K562 (cell line): Measurements from ENCODE around the gene MAZ. TPM values are rescaled to one million over a fixed set of nuclear protein-coding genes. Genes with fewer than 3 reads are reported as not detected.
"Not testable (repeated sequence)": the region's sequence is repeated elsewhere in the genome, so short reads cannot be mapped to it uniquely, and the experiment has no call there.

Experiments
- ATAC-seq: fragments of 200-7000 bp; cut with Tn5 transposase; 3 replicates; pipeline ENCODE4 v1.9.1; 2020; ENCODE audit warnings: moderate library complexity
- BruUV-seq: library from RNA; stranded (reverse); fragments of 400-500 nt; replicated peaks from 2 replicates; lab custom pipeline; 2021; lab: Mats Ljungman, UMichigan
- CTCF ChIA-PET: fragments of 300-600 bp; formaldehyde crosslinking; extraction: SDS; loops from one replicate; lab custom pipeline; 2021; ENCODE audit warnings: low intra/inter-chr PET ratio; lab: Yijun Ruan, JAX
- POLR2A ChIA-PET: fragments of 300-600, 350-650 bp; sonication (Branson Sonifier 250); formaldehyde crosslinking; extraction: SDS; loops from one replicate; lab custom pipeline; 2021; ENCODE audit warnings: antibody characterized with exemption, inconsistent platforms; lab: Yijun Ruan, JAX
- DNase-seq, 4 experiments: peaks; one replicate each; pipeline versions ENCODE4 v3.0.0 to v3.0.0-alpha.2; 2011 to 2018; ENCODE audit warnings: low spot score in 3 of 4, mixed read lengths in 3 of 4; ENCODE audit errors: extremely low read depth in 1 of 4
- FAIRE-seq: peaks from 2 replicates; lab custom pipeline; 2011; peaks lifted over from hg19 to GRCh38; lab: Jason Lieb, UNC
- H2AFZ ChIP-seq: 2 replicates; pipeline ENCODE4 v1.6.0; 2011; ENCODE audit warnings: low read depth, low read length, control low read depth, inconsistent platforms
- H3K27ac ChIP-seq: fragments of 200-600 bp; 3 replicates; pipeline ENCODE4 v1.8.0; 2011; ENCODE audit warnings: low read depth, mild to moderate bottlenecking, control low read depth, inconsistent platforms, low read length, moderate library complexity, mixed read lengths; ENCODE audit errors: extremely low read depth
- H3K27me3 ChIP-seq, 2 experiments: fragments of 300-600 bp in 1 of 2; 2 replicates in 1 of 2; 3 replicates in 1 of 2; pipeline versions ENCODE4 v1.6.0 to v1.8.0; 2011; ENCODE audit warnings: inconsistent platforms in 2 of 2, low read length in 2 of 2, mild to moderate bottlenecking in 1 of 2, mixed read lengths in 1 of 2, moderate library complexity in 1 of 2; ENCODE audit not compliant: control insufficient read depth in 2 of 2, insufficient read depth in 2 of 2
- H3K36me3 ChIP-seq: fragments of 300-600 bp; 3 replicates; pipeline ENCODE4 v1.8.0; 2011; ENCODE audit warnings: mild to moderate bottlenecking, low read length, inconsistent platforms; ENCODE audit not compliant: control insufficient read depth, insufficient read depth
- H3K4me1 ChIP-seq, 2 experiments: fragments of 200-600 bp in 1 of 2; replicated peaks in 1 of 2; 2 replicates in 1 of 2; 3 replicates in 1 of 2; pipeline versions ENCODE4 v1.5.1 to v1.8.0; 2011; ENCODE audit warnings: inconsistent platforms in 2 of 2, low read length in 2 of 2, mild to moderate bottlenecking in 1 of 2, mixed read lengths in 1 of 2, moderate library complexity in 1 of 2; ENCODE audit not compliant: control insufficient read depth in 2 of 2, insufficient read depth in 2 of 2
- H3K4me2 ChIP-seq: 2 replicates; pipeline ENCODE4 v1.6.1; 2011; ENCODE audit warnings: low read length, control low read depth, inconsistent platforms, mixed read lengths; ENCODE audit not compliant: insufficient read depth
- H3K4me3 ChIP-seq: fragments of 200-600 bp; sonication (generic), shearing (Covaris generic); 2 replicates; pipeline ENCODE4 v1.5.1; 2016; ENCODE audit warnings: control low read depth, inconsistent platforms
- H3K79me2 ChIP-seq: fragments of 200-600 bp; 3 replicates; pipeline ENCODE4 v1.8.0; 2011; ENCODE audit warnings: low read length, inconsistent platforms; ENCODE audit not compliant: control insufficient read depth, insufficient read depth
- H3K9ac ChIP-seq, 2 experiments: 2 replicates each; pipeline versions ENCODE4 v1.6.0 to v1.6.1; 2011; ENCODE audit warnings: low read depth in 2 of 2, low read length in 2 of 2, control low read depth in 1 of 2, inconsistent platforms in 1 of 2, mild to moderate bottlenecking in 1 of 2, mixed read lengths in 1 of 2; ENCODE audit not compliant: insufficient read depth in 1 of 2
- H3K9me1 ChIP-seq: one replicate; pipeline ENCODE4 v1.6.0; 2011; ENCODE audit warnings: inconsistent platforms, mild to moderate bottlenecking, low read length, moderate library complexity; ENCODE audit not compliant: control insufficient read depth, insufficient read depth
- H3K9me3 ChIP-seq: replicated peaks from 2 replicates; pipeline ENCODE4 v1.5.1; 2011; ENCODE audit warnings: low read depth, low read length, inconsistent platforms; ENCODE audit not compliant: control insufficient read depth, insufficient read depth
- H4K20me1 ChIP-seq: replicated peaks from 2 replicates; pipeline ENCODE4 v1.6.1; 2011; ENCODE audit warnings: low read length, inconsistent platforms, mixed read lengths; ENCODE audit not compliant: control insufficient read depth, insufficient read depth
- CCNT2 ChIP-seq: IDR thresholded peaks from 2 replicates; pipeline ENCODE4 v1.6.1; 2011; ENCODE audit warnings: borderline replicate concordance, low read depth, mild to moderate bottlenecking, moderate library complexity, mixed read lengths, low read length; ENCODE audit not compliant: insufficient read length; ENCODE audit errors: extremely low read depth
- MYNN ChIP-seq, 2 experiments: sonication (generic); formaldehyde crosslinking in 1 of 2; IDR thresholded peaks; 2 replicates each; pipeline versions ENCODE4 v1.5.0 to v1.6.1; 2016 to 2020; ENCODE audit warnings: antibody characterized with exemption in 1 of 2, missing genetic modification reagents in 1 of 2
- NR3C1 ChIP-seq: sonication (generic); formaldehyde crosslinking; IDR thresholded peaks from 2 replicates; pipeline ENCODE4 v1.8.1; 2022; ENCODE audit warnings: missing genetic modification reagents
- RFX1 ChIP-seq: fragments of 450-650 bp; IDR thresholded peaks from 2 replicates; pipeline ENCODE4 v1.6.1; 2016; ENCODE audit warnings: mild to moderate bottlenecking, moderate library complexity
- SNIP1 ChIP-seq: fragments of 450-650 bp; IDR thresholded peaks from 2 replicates; pipeline ENCODE4 v1.7.1; 2017; ENCODE audit warnings: low read depth, mild to moderate bottlenecking
- TCF7L2 ChIP-seq: fragments of 150-350 bp; IDR thresholded peaks from 2 replicates; pipeline ENCODE4 v1.6.1; 2016; ENCODE audit warnings: low read depth, mild to moderate bottlenecking, low read length, moderate library complexity
- YY1 ChIP-seq, 3 experiments: IDR thresholded peaks; 2 replicates each; pipeline ENCODE4 v1.6.1; 2011; ENCODE audit warnings: low read length in 2 of 3, mild to moderate bottlenecking in 2 of 3, moderate library complexity in 2 of 3, borderline replicate concordance in 1 of 3, control low read depth in 1 of 3, low read depth in 1 of 3; ENCODE audit not compliant: insufficient read depth in 3 of 3, insufficient replicate concordance in 2 of 3, control insufficient read depth in 1 of 3, insufficient read length in 1 of 3; ENCODE audit errors: extremely low read depth in 1 of 3
- ZNF408 ChIP-seq: fragments of 250-450 bp; sonication (Bioruptor Pico); IDR thresholded peaks from 2 replicates; pipeline ENCODE4 v1.4.0; 2020; ENCODE audit warnings: low read depth, mild to moderate bottlenecking, moderate library complexity
- ZNF444 ChIP-seq: fragments of 250-450 bp; sonication (Bioruptor Pico); IDR thresholded peaks from 2 replicates; pipeline ENCODE4 v1.4.0; 2020; ENCODE audit warnings: mild to moderate bottlenecking, moderate library complexity
- WGBS: fragments of 100-300 bp; shearing (Covaris generic); methylation state at CpG from one replicate; pipeline ENCODE4 v1.1.6; 2016; ENCODE audit warnings: low coverage, mixed read lengths; ENCODE audit not compliant: insufficient coverage; ENCODE audit errors: missing lambda C conversion rate; 5-methylcytosine and 5-hydroxymethylcytosine counted together
- in situ Hi-C: fragments of 300-500 bp; cut with MboI; formaldehyde crosslinking; loops from 4 replicates; pipeline ENCODE4 v1.15.0; 2018; ENCODE audit warnings: inconsistent platforms, mixed read lengths
- intact Hi-C: fragments of 100-400 bp; cut with micrococcal nuclease; formaldehyde crosslinking; loops from 2 replicates; pipeline ENCODE4 v1.14.2; 2022
- polyA plus RNA-seq, 8 experiments: library from polyadenylated mRNA; depleted of rRNA in 4 of 8; stranded (reverse) in 5 of 8; unstranded in 3 of 8; fragments of >200 nt; fragmentation: Nextera tagmentation in 2 of 8; fragmentation: Illumina TruSeq in 1 of 8; extraction: Ambion mirVana in 2 of 8; extraction: Trizol in 1 of 8; gene quantifications; 2 replicates each; pipeline versions ENCODE4 v1.2.1 to v1.2.3, GENCODE V29; 2011 to 2014; ENCODE audit warnings: inconsistent platforms in 1 of 8, missing spikeins in 1 of 8
- total RNA-seq, 7 experiments: library from RNA; depleted of rRNA in 6 of 7; stranded (reverse); fragments of >200 nt in 6 of 7; fragmentation: Illumina TruSeq in 2 of 7; extraction: Trizol in 2 of 7; gene quantifications; 2 replicates each; pipeline versions ENCODE4 v1.2.1 to v1.2.3, GENCODE V29; 2011 to 2021; ENCODE audit warnings: low replicate concordance in 1 of 7
- TF ChIP-seq, protein P1 (sequence below), 2 experiments: fragments of 450-650 bp; conservative IDR thresholded peaks; 2 replicates each; pipeline ENCODE4 v1.6.1; 2017; ENCODE audit warnings: mild to moderate bottlenecking in 2 of 2, moderate library complexity in 2 of 2

The MAZ gene
- total and polyA plus RNA-seq, 9 of the 15 experiments (the other 6 are each of a cell fraction or from before 2014, with no cell fraction given), result 45.4 to 532 (median 250) TPM

DNA sequence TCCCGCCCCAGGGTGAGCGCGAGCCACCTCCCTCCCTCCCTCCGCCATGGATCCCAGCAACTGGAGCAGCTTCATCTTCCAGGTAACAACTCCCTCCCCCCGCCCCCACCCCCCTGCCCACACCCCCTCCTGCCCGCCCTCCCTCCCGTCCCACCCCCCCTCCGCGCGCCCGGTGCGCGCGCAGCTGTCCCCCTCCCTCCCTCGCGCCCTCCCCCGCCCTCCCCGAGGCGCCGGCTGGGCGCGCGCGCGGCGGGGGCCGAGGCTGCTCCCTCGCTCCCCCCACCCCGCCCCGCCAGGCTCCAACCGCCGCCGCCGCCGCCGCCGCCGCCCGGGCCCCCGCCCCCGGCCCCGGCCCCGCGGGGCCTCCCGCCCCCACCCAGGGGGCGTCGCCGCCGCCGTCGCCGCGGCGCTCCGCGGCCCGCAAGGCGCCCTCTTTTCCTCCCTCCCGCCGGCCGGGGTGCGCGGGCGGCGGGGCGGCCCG lies at the start of gene MAZ (continued):
- TF ChIP-seq YY1 (IDR thresholded peaks at IDR 0.05; ENCODE audit: borderline replicate concordance in 1 of 3, control insufficient read depth in 1 of 3, extremely low read depth in 1 of 3, insufficient read depth in 3 of 3, insufficient read length in 1 of 3, insufficient replicate concordance in 2 of 3, low read depth in 1 of 3, low read length in 2 of 3), result peak in 1 of 3 experiments; percentile 69
- TF ChIP-seq SNIP1, result no peak
- peak; percentile 8 for TF ChIP-seq CCNT2
- TF ChIP-seq ZNF444 (CRISPR knock-in tag), result no peak
- TF ChIP-seq, all 486 proteins: peak for 3

DNA sequence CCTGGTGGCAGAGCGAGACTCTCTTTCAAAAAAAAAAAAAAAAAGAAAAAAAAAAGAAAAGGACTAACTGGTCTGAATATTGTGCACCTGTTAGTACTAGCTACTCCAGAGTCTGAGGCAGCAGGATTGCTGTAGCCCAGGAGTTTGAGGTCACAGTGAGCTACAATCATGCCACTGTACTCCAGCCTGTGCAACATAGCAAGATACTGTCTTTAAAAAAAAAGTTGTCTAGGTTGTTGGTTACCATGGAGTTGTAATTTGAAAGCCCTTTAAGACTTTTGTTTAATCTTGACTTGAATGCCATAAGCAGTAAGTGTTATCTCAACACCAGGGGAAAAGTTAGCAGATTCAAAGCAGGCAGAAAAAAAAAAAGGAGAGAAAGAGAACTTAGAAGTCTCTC lies 49.7 kb upstream of the MAZ start:
- intact Hi-C loops, result no loop called here
- Histone ChIP-seq H3K4me3 (no peak overlapping the region), H3K9me3 (no peaks in the 10 kb centered on the region), H3K36me3 (no peaks in the 10 kb centered on the region), H3K4me2 (no peak overlapping the region), H3K9ac (no peak overlapping the region), H3K79me2 (no peaks in the 10 kb centered on the region), H3K27me3 (no peaks in the 10 kb centered on the region), H3K9me1 (no peaks in the 10 kb centered on the region), H2AFZ (no peak overlapping the region), H3K4me1 (peaks cover 0 to 3% of the 10 kb centered on the region in 2 experiments; a peak in 1 of 5 replicates), H4K20me1 (no peaks in the 10 kb centered on the region), H3K27ac (no peak overlapping the region)
- POLR2A ChIA-PET, result interaction anchor here (0.6 to 1.0 kb wide), 3 partner anchors 10 to 25 kb away, joined by 3 read pairs; no protein-coding TSS in a partner anchor
- no TSS peak for BruUV-seq
- no peak for TF ChIP-seq NR3C1
- TF ChIP-seq RFX1, result peak; percentile 27
- TF ChIP-seq, protein P1, sequence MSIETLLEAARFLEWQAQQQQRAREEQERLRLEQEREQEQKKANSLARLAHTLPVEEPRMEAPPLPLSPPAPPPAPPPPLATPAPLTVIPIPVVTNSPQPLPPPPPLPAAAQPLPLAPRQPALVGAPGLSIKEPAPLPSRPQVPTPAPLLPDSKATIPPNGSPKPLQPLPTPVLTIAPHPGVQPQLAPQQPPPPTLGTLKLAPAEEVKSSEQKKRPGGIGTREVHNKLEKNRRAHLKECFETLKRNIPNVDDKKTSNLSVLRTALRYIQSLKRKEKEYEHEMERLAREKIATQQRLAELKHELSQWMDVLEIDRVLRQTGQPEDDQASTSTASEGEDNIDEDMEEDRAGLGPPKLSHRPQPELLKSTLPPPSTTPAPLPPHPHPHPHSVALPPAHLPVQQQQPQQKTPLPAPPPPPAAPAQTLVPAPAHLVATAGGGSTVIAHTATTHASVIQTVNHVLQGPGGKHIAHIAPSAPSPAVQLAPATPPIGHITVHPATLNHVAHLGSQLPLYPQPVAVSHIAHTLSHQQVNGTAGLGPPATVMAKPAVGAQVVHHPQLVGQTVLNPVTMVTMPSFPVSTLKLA (conservative IDR thresholded peaks at IDR 0.05), result no peak
- no peak for TF ChIP-seq ZNF408
- TF ChIP-seq TCF7L2, result no peak
- TF ChIP-seq MYNN (IDR thresholded peaks at IDR 0.05), result peak; percentile 73
- TF ChIP-seq MYNN (CRISPR knock-in tag; IDR thresholded peaks at IDR 0.05), result no peak
- in situ Hi-C loops, result no loop called here
- ATAC-seq (peak; percentile 28; the same call in 1 of the 3 replicates), FAIRE-seq (no peak), DNase-seq (no peak)
- 25% methylated on average over 1 of the region's 1 CpG for WGBS
- CTCF ChIA-PET, result interaction anchor here (0.7 kb wide), 1 partner anchor 26 kb away, joined by 3 read pairs; no protein-coding TSS in a partner anchor

DNA sequence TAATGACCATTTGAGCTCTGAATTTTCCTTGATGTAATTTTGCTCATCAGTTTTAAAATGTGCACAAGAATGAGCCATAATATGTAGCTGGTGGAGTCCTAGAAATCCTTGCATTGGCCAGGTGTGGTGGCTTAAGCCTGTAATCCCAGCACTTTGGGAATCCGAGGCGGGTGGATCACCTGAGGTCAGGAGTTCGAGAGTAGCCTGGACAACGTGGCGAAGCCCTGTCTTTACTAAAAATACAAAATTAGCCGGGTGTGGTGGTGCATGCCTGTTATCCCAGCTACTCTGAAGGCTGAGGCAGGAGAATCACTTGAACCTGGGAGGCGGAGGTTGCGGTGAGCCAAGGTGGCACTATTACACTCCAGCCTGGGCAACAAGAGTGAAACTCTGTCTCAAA lies 49.2 kb upstream of the MAZ start:
- WGBS, result 49% methylated on average over 8 of the region's 8 CpGs
- POLR2A ChIA-PET, result interaction anchor here (0.6 to 1.1 kb wide), 3 partner anchors 10 to 47 kb away, joined by 3 read pairs; no protein-coding TSS in a partner anchor
- FAIRE-seq, H2AFZ ChIP-seq, H3K4me3 ChIP-seq, H3K79me2 ChIP-seq, H3K9me3 ChIP-seq, H3K27me3 ChIP-seq, H3K36me3 ChIP-seq, BruUV-seq, ATAC-seq, intact Hi-C loops, H3K9ac ChIP-seq, H3K9me1 ChIP-seq, H4K20me1 ChIP-seq, in situ Hi-C loops, H3K4me1 ChIP-seq, H3K27ac ChIP-seq, H3K4me2 ChIP-seq, DNase-seq: not testable (repeated sequence)
- CTCF ChIA-PET, result interaction anchor here (0.7 kb wide), 1 partner anchor 26 kb away, joined by 3 read pairs; no protein-coding TSS in a partner anchor
